Mucosa of descending colon (tissue), 3 donors: Measurements from ENCODE around the gene EPHA8. TPM values are rescaled to one million over a fixed set of nuclear protein-coding genes. Genes with fewer than 3 reads are reported as not detected.

ENCODE experiments used
- ATAC-seq: fragments of 200-7000 bp; cut with Tn5 transposase; one replicate; pipeline ENCODE4 v1.9.1; 2020; ENCODE audit warnings: mild to moderate bottlenecking, moderate library complexity
- DNase-seq, 3 donors: peaks; one replicate each; pipeline ENCODE4 v3.0.0-alpha.2; 2020
- H3K36me3 ChIP-seq: fragments of 200-600 bp; one replicate; pipeline ENCODE4 v1.8.0; 2021; ENCODE audit warnings: low read depth, mild to moderate bottlenecking
- H3K4me1 ChIP-seq: fragments of 200-600 bp; one replicate; pipeline ENCODE4 v1.8.0; 2021; ENCODE audit warnings: low read depth, mild to moderate bottlenecking
- H3K4me3 ChIP-seq: fragments of 200-600 bp; one replicate; pipeline ENCODE4 v1.8.0; 2021; ENCODE audit warnings: mild to moderate bottlenecking
- H3K9me3 ChIP-seq: fragments of 200-600 bp; one replicate; pipeline ENCODE4 v1.8.0; 2021; ENCODE audit warnings: mild to moderate bottlenecking
- CTCF ChIP-seq: fragments of 200-600 bp; IDR thresholded peaks from one replicate; pipeline ENCODE4 v1.8.0; 2022; ENCODE audit warnings: antibody characterized with exemption, mild to moderate bottlenecking
- intact Hi-C, 2 donors: fragments of 100-400 bp; cut with DNase I in 1 of 2; cut with micrococcal nuclease in 1 of 2; formaldehyde crosslinking; loops; one replicate each; pipeline versions ENCODE4 v1.11.0 to v1.11.1; 2022; cut with DNase I, micrococcal nuclease
- total RNA-seq, 3 donors: library from RNA; stranded (reverse); fragmentation: NEBNext Ultra II Directional in 2 of 3; extraction: Animal tissue kit (Norgen Biotek cat#: 25700) in 2 of 3; gene quantifications; one replicate each; pipeline versions ENCODE4 v1.2.1 to v1.2.4, GENCODE V29; 2021 to 2023
- donor health status: DM: no; HTN: no; CAD: no; lungs with moderate emphysema.
- donor health status: DM: no; HTN: no; CAD: no.
- donor health status: DM: no; HTN: yes; CAD: no.

The EPHA8 gene
- total RNA-seq, 3 donors from 2014 or later: not detected

- ATAC-seq (no peak), DNase-seq (no peak)
- no peaks in the 10 kb centered on the region for H3K4me1 ChIP-seq
- H3K36me3 ChIP-seq: no peaks in the 10 kb centered on the region
- no peaks in the 10 kb centered on the region for H3K9me3 ChIP-seq
- no peak for TF ChIP-seq CTCF
- intact Hi-C loops: no loop called here
- H3K4me3 ChIP-seq: no peak overlapping the region
Measured at GRCh38 chr1:22526677-22527076, 36.6 kb upstream of the EPHA8 start.

DNA sequence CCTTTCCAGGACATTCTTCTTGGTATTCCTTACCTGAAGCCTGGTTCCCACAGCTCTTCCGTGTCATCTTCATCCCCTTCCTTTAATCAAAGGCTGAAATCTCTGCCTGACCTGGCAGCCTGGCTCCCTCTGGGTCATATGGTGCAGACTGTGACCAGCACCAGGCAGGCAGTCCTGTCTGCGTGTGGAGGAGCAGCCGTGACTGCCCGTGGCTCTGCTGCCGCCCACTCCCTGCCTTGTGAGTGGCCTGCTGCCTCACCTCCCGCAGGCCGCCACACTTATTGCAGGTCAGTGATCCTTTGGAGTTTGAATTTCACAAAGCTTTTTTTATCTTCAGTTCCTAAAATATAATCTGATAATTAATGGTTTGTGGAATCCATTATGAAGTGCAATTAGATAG, 36.2 kb upstream of the EPHA8 start:
- intact Hi-C loops: no loop called here
- no peak for ATAC-seq
- no peak overlapping the region for H3K4me3 ChIP-seq
- no peak for DNase-seq
- no peaks in the 10 kb centered on the region for H3K9me3 ChIP-seq
- no peaks in the 10 kb centered on the region for H3K36me3 ChIP-seq
- no peaks in the 10 kb centered on the region for H3K4me1 ChIP-seq
- TF ChIP-seq CTCF: no peak

DNA sequence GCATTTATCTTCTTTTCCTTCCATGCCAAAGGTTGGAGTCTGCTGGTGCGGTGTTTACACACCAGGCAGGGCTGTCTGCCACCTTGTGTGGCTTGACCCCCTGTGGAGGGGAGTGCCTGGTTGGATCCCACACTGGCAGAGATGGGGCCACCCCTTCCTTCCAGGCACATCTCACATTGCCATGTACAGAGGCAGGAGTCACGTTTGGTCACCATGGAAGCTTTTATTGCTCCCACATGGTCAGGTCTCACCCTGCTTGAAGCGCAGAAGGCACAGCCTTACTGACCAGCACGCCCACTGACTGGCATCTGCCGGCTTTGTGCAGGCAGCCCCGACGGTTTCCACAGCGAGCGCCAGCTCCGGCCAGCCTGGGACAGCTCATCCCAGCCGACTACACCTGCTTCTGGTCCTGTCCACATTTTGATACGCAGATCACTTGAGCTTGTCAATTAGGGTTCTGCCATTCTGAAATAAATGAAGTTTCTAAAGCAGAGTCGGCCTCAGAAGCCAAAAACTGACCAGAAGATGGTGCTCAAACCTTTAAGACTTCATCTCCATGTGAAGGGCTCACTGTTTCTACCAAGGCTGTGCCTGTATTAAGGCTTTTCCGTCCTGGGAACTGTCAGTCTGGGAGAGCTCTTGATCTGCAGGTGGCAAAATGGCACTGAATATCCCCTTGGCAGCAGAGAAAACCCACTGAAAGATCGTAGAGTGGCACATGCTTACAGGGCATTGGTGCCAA, 35.6 kb upstream of the EPHA8 start:
- H3K4me3 ChIP-seq: no peak overlapping the region
- ATAC-seq: no peak
- H3K9me3 ChIP-seq: no peaks in the 10 kb centered on the region
- no peak for DNase-seq
- no peaks in the 10 kb centered on the region for H3K4me1 ChIP-seq
- no peak for TF ChIP-seq CTCF
- intact Hi-C loops: no loop called here
- H3K36me3 ChIP-seq: no peaks in the 10 kb centered on the region

- no peak for TF ChIP-seq CTCF
Measured at GRCh38 chr1:22528451-22528850, 34.8 kb upstream of the EPHA8 start.

GRCh38 chr1:22529901-22530621, 33.2 kb upstream of the EPHA8 start:
- no peak for DNase-seq
- no peaks in the 10 kb centered on the region for H3K36me3 ChIP-seq
- ATAC-seq: no peak

More at GRCh38 chr1:22528451-22528850, 34.8 kb upstream of the EPHA8 start:
- no peak for ATAC-seq
- intact Hi-C loops: no loop called here
- Histone ChIP-seq H3K9me3 (no peaks in the 10 kb centered on the region), H3K4me3 (no peak overlapping the region), H3K4me1 (no peaks in the 10 kb centered on the region), H3K36me3 (no peaks in the 10 kb centered on the region)
- no peak for DNase-seq

More at GRCh38 chr1:22529901-22530621, 33.2 kb upstream of the EPHA8 start:
- no peak overlapping the region for H3K4me3 ChIP-seq
- H3K9me3 ChIP-seq: no peaks in the 10 kb centered on the region
- H3K4me1 ChIP-seq: no peaks in the 10 kb centered on the region
- intact Hi-C loops: no loop called here
- TF ChIP-seq CTCF: no peak
